Embryonic facial prominence (tissue), 1 donor: ENCODE measurements around the gene TMEM97.
"Not testable (repeated sequence)": the region's sequence is repeated elsewhere in the genome, so short reads cannot be mapped to it uniquely, and the experiment has no call there.

Source experiments
- DNase-seq: peaks from one replicate; pipeline ENCODE4 v3.0.0-alpha.2; 2016; ENCODE audit errors: extremely low spot score

The TMEM97 gene

DNA sequence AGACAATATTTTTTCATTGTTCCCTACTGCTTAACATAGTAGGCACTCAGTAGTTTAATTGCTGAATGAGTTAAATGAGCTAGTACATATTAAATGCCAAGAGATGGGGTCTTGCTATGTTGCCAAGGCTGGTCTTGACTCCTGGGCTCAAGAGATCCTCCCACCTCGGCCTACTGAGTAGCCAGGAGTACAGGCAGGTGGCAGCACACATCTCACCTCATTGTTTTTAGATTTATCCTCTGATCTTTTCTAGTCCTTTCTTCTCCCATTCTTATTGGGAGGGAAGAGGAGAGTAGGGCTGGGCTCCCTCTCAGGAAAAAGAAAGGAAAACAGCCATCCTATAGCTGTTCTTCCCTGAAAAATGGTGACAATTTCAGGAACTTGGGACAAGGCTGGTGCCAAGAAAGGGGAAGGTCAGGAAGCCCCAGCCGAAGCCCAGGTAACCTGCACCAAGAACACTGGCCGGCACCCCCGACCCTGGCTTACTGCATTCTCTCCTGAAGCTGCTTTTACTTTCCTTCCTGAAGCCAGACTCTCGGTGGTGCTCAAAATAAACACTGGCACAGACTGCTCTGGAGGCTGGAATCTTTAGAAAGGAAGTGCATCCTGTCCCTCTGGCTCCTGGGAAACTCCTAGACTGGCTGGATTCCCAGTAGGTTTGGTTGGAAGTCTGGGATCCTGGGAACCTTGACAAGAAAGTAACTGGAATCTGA lies 19.2 kb downstream of the TMEM97 start:
- no peak for DNase-seq

DNA sequence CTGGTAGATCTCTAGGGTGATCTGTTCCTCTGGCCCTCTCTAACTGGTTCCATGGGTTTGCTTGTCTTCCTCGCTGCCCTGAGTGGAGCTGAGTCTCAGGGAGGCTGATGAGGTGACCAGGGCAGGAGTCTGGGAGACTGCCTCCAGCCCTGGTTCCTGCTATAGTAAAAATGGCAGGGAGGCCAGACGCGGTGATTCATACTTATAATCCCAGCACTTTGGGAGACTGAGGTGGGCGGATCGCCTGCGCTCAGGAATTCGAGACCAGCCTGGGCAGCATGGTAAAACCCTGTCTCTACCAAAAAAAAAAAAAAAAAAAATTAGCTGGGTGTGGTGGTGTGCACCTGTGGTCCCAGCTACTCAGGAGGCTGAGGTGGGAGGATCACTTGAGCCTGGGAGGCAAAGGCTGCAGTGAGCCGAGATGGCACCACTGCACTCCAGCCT lies 19.8 kb downstream of the TMEM97 start:
- not testable (repeated sequence) for DNase-seq

DNA sequence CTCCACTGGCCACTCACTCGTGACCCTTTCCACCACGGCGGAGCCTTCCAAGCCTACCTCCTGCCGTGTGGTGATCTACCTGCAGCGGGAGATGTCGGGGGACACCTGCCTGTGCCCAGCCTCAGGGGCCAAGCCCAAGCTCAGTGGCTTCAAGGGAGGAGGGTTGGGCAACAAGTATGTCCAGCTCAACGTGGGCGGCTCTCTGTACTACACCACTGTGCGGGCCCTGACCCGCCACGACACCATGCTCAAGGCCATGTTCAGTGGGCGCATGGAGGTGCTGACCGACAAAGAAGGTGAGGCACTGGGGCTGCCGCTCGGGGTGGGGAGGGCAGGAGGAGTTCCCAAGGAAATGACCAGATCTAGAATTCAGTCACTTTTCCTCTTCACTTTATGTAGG lies 20.4 kb downstream of the TMEM97 start:
- DNase-seq = no peak

DNA sequence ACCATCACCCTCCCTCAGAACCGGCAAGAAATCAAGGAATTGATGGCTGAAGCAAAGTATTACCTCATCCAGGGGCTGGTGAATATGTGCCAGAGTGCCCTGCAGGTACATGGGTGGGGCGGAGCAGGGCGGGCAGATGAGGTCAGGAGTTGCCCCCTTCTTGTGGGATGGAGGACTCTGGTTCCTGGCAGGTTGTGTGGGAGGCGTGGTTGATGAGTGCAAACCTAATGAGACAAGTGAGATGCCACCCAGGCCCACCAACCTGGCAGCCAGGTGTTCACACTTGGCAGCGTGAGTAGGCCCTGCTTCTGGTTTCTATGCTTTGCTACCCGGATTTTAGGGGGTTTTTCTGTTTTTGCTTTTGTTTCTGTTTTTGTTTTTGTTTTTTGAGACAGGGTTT lies 21.4 kb downstream of the TMEM97 start:
- DNase-seq = no peak

DNA sequence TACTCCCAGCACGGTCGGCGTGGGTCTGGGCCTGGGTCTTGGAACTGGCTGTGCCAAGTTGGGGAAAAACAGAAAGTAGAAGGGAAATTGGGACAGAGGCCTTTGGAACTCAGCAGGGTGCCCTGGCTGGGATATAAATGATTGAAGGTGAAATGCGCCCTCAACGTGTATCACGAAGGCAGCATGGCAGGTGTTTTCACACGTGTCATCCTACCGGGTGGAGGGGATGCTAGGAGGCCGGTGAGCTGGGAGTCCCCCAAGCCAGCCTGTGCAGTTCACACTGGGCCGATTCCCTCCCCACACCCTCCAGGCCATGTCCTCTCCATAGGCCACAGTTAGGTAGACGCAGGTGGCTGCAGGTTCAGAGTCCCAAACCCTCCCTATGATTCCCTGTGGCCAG lies 22.5 kb downstream of the TMEM97 start:
- DNase-seq = no peak

DNA sequence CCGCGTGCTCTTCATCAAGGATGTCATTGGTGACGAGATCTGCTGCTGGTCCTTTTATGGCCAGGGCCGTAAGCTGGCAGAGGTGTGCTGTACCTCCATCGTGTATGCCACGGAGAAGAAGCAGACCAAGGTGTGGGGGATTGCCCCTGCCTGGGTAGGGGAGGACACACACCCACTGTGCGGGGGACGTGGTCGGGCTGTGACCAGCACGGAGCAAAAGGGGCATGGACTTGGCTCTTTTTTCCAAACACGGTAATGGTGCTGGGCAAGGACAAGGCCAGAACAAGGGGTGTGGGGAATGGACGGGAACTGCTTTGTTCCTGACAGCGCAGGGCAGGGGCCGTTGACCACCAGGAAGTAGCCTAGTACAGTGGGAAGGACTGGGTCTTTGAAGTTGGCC lies 23.3 kb downstream of the TMEM97 start:
- no peak for DNase-seq

DNA sequence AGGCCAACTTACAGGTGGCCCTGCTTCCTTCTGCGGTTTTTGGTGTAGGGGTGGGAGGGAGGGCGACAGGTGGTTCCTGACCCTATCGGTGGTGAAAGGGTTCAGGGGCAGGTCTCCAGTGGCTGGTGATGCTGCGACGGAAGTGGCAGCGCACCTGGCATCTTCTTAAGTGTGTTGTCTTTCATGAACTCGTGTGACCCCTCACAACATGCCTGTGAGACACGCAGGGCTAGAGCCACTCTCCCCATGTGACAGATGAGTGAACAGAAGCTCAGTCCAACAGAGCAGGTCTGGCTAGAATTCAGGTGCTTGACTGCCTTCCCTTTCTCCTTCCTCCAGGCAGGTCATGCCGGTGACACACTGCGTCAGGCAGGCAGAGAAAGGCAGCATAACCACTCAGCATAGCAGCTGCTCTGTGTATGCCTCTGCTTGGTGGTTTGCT lies 24.5 kb downstream of the TMEM97 start:
- DNase-seq = no peak

DNA sequence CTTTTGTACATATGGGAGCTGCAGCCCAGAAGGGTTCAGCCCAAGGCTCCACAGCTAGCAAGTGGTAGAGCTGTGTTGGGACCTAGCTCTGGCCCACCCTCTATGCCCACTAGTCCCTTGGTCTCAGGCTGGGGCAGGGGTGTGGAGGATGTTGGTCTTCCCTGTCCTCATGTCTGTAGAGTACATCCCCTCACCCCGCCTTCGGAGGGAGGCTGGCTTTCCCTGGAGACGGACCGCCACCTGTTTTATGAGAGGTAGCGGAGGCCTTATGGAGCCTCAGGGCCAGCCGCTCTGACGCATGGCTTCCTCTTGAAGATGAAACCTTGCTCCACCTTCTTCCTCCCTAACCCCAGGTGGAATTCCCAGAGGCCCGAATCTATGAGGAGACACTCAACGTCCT lies 25.0 kb downstream of the TMEM97 start:
- DNase-seq = no peak

DNA sequence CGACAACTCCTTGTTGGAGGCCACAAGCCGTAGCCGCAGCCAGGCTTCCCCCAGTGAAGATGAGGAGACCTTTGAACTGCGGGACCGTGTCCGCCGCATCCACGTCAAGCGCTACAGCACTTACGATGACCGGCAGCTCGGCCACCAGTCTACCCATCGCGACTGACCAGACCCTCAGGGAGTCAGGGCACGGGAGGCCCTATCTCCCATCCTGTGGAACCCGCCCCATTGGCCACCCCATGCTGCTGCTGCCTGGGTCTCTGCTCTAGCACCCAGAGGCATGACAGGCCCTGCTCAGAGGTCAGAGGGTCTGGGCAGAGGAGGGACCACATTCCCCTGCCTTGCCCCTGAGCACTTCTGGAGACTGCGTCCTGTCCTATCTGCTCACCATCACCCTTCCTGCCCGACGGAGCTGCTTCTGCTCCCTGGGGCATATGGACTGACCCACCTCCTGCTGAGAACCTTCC lies 25.5 kb downstream of the TMEM97 start:
- no peak for DNase-seq

DNA sequence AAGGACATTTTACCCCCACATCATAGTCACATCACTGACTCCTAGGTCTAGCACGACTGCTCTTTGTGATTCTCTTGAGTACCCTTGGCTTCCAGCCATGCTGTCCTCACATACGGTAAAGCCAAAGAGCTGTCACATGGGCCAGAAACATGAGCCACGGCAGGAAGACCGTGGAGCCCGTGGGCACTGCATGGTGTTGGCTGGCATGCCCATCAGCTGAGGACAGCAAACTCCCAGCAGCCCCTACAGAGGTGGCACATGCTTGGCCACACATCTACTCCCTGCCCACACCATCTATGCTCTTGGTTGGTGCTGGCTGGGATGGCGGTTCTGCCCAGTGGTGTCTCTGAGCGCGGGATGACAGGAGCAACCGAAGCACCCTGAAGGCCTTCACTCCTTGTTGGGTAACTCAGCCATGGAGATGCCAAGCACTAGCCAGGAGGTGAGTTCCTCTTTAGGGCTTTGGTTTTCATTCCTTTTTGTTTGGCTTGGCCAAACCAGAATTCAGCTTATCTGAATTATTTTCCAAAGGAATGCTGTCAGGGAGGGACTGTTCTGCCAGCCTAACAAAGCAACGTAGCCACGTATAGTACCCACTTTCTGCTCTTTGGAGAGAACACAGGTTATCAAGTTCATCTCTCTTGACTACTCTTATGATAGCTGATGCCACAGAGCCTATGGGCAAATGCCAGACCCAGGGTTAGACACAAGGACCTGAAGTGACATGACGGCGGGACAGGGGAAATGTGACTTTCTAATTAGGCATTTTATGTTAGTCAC lies 26.6 kb downstream of the TMEM97 start:
- no peak for DNase-seq

DNA sequence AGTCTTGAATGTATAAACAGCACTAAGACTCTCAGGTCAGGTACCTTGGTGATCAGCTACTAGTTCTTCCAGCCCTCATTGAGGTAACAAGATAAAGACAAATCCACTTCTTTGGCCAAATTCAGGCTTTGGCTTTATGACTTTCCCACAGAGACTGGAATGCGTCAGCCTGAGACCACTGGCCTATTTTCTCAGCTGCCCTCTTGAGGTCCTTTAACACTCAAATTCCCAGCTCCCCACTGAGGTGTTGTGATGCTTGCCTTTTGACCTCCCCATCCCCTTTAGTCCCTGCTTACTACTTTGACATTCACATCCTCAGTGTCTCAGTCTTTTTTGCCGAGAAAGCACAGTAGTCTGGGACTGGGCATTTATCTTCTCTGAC lies 27.2 kb downstream of the TMEM97 start:
- DNase-seq = no peak

DNA sequence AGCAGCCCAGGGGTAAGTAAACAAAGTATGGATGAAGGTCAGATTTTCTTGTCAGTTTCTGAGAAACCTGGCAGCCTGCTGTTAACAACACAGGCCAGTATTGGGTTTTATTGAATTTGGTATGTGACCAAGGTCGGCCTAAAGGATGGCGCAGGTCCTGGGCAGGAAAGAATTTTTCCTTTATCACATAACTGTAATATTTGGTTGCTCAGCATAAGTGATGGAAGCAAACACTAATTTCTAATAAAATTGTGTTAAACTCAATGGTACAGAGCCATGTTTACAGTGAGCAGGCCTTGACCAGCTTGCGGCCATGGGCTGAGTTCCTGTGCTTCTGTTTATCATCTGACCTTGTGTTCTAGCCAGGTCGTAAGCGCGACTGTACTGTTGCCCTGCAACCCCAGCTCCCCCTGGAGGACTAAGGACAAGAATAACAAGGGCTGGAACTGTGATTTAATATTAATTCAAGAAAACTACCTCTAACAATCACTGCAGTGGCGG lies 27.8 kb downstream of the TMEM97 start:
- DNase-seq = no peak

DNA sequence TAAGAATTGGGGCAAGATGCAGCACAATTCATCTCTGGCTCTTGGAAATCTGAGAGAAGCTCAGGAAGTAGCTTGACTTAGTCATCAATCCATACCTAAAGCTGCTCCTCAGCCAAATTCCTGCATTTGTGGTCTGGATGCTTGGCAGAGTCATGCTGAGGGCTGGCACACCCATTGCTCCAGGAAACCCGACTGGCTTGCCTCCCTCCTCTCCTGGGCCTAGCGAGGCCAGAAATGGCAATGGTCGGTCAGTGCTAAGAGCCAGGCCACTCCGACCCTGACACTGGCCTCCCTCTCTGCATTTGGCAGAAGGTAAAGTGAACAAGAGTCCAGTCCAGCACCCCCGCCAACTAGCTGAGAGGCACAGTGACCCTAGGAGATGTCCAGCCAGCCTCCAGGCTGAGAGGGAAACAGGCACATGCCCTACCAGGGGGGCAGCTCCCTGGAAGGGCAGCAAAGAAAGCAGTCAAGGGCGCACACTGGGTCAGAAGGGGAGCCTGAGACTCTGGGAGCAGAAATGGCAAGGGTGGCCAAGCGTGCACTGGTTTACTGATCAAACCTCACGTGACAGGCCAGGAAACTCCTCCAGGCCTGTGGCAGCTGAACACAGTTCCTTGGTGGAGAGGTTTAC lies 28.4 kb downstream of the TMEM97 start:
- DNase-seq = no peak

DNA sequence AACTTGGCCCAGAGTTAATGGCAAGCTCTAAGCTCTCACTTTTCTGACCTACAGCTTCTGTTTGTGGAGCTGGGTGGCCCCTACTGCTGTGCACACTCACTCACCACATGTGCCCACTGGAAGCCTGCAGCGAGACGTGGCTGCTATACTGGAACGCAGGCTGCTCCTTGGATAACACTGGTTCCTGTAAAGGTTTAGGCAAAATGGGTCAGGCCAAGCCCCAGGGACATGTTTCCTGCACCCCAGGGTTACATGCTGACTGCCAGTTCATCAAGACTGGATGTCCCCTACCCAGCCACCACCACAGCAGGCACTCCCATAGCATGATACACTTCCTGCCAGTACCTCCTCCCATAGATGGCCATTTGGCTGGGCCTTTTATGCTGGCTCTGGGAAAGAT lies 30.0 kb downstream of the TMEM97 start:
- no peak for DNase-seq

DNA sequence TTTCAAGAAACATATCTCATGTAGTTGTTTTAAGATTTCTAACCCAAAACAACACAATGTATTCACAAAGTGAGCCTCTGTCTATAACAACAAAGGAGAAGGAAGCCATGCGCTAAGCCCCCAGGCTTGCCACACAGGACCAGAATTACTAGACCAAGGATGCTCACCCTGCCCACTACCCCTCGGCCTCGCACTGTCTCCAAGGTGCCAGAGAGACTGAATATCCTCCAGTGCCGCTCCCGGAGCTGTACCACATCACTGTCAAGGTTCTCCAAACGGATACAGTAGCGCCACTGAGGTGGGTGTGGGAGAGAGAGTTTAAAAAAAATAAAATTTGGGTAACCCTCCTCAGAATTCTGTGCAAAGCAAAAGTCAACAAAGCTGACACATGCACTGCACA lies 31.3 kb downstream of the TMEM97 start:
- no peak for DNase-seq

DNA sequence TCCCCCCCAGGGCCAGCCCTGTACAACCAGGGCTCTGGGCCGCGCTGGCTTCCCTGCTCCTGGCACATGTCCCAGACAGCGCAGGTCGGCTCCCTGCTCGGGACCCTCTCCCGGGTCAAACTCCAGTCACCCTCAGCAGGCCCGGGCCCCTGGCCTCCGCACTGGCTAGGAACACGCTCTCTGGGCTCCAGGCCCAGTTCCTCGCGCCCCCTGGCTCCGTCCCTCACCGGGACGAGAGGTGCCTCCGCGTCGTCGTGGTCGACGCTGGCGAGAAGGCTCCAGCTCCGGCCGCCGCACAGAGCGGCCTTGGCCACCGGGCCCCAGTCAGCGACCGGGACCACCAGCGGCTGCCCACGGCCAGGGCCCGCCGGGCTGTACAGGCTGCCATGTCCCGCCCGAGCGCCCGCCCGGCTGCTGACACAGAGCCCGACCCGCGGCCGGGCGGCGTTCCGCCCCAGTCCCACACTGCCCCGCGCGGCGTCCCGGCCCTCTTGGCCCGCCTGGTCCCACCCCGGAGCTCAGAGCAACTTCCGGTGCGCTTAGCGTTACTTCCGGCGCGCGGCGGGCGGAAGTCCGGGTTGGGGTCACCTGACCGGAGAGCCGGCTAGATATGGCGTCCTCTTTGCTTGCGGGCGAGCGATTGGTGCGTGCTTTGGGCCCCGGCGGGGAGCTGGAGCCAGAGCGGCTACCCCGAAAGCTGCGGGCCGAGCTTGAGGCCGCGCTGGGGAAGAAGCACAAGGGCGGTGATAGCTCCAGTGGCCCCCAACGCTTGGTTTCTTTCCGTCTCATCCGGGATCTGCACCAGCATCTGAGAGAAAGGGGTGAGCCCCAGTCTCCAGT lies 38.3 kb downstream of the TMEM97 start, which contains the start of gene POLDIP2:
Gene POLDIP2 (minus strand): TSS at position 467 of the 840 bp plus-strand sequence. CDS start 79 bp downstream, at position 388.
- DNase-seq = peak; percentile 90

DNA sequence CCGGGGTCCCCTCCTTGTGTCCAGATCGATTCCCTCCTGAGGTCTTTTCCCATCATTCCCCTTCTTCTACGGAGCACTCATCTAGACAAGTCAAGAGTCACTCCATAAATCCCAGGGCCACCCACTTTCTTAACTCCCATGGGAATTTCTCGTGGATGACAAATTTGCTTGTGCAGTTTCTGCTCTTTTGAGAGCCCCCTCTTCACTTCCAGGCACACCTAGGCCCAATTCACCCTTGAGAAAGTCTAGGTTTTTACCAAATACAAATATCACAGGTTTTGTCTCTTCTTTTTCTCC lies 38.8 kb downstream of the TMEM97 start:
- DNase-seq = no peak

DNA sequence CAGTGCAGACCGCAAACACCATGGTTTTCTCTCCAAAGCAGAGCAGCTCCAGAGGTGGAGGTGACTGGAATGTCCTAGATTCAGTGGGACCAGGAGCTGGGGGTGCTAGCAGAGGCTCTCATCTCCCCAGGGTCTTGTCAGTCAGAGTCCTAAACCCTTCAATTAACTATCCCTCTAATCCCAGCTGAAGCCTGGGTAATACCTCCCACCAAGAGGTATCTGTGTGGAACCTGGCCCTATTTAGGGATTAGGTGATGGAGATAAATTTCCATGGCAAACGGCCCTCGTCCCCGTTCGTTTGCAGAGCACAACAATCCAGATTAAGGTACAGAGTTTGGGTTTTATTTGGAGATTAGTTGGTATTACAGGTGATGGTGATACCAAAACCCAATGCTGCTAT lies 44.2 kb downstream of the TMEM97 start:
- DNase-seq = no peak

DNA sequence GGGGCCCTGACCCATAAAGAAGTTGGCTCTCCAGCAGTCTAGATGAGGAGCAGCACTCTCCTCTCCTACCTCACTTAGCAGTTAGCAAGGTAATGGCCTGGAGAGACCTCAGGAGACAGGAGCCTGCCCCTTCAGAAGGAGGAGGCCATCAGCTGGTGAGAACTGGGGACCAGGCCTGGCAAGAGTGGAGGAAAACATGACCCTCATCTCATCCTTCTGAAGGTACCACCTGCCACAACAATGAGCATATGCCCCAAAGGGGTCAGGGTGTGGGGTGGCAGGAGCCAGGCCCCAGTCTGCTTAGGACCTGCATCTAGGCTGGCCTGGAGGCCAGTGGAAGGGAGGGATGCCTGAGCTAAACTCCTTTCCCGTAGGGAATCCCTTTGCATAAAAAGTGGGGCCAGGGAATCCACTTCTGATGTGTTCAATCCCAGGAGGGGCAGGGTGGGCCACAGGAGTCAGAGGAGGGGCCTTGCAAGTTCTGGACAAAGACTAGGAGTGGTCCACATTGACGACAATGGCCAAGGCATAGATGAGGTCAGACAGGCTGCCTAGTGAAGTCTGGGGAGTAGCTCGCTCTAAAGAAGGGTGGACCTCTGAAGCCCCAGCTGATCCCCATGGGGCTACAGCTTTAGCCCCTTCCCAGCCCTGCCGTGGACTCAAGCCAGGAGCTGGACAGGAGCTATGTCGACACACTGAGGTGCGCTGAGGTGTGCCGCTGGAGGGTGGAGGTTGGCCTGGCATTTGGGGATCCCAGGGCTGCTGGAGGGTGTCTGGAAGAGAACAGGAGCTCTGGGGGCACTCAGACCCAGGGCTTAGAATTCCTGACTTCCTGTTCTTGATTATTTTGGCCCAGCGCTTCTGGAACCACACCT lies 45.0 kb downstream of the TMEM97 start:
- no peak for DNase-seq

DNA sequence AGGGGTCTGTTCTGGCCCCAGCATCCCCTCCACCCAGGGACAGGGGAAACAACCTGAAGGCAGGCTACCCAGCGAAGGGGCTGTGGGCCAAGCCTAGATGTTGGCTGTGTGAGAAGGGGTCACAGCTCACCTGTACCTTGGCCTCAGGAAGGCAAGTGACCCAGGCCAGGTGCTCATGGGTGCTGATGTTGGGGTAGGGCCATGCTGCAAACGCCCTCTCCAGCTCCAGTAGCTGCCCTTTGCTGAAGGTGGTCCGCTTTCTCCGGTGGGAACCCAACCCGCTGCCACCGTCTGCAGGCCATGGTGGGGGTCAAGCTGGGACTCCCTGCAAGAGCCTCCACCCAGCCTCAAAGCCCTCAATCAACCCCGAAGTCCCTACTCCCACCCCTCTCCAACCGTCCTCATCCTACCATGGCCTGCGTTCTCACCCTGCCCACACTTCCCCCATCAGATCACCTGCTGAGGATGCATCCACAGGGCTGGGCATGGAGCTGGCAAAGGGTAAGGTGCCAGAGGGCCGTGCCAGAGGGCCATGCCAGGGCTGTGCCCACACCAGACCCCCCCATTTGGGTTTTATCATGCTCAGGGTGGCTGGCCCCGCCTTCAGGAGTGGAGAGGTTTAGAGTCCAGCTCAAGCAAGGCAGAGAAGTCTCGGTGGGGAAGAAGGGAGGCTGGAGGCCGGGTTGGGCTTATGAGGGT lies 45.8 kb downstream of the TMEM97 start, which contains the start of gene SEBOX:
Gene SEBOX (minus strand): TSS at position 535 of the 699 bp plus-strand sequence. CDS start 48 bp downstream, at position 487.
- DNase-seq = no peak
